Measurements from ENCODE around the gene OSBPL10. TPM values are rescaled to one million over a fixed set of nuclear protein-coding genes. Genes with fewer than 3 reads are reported as not detected.

The OSBPL10 gene
- total RNA-seq, 1 donor, result 15.0 TPM

DNA sequence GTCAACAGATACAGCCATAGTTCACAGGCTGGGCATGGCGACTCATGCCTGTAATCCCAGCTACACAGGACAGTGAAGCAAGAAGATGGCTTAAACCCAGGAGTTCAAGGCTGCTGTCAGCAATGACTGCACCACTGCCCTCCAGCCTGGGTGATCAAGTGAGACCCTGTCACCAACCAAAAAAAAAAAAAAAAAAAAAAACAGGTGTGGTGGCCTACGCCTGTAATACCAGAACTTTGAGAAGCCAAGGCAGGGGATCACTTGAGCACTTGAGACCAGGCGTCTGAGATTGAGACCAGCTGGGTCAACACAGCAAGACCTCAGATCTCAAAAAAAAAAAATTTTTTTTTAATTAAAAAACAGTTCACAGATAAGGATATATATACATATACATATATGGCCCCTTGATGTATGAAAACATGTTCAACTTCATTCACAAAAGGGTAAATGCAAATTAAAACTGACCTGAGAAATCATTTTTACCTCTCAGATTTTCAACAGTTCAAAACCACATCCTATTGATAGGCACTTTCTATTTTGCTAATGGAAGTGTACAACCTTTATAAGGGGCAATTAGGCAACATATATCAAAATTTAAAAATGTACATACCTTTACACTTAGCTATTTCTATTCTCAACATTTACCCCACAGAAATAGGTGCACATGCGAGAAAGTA lies 51.1 kb downstream of the OSBPL10 start:
- TF ChIP-seq, protein P1, sequence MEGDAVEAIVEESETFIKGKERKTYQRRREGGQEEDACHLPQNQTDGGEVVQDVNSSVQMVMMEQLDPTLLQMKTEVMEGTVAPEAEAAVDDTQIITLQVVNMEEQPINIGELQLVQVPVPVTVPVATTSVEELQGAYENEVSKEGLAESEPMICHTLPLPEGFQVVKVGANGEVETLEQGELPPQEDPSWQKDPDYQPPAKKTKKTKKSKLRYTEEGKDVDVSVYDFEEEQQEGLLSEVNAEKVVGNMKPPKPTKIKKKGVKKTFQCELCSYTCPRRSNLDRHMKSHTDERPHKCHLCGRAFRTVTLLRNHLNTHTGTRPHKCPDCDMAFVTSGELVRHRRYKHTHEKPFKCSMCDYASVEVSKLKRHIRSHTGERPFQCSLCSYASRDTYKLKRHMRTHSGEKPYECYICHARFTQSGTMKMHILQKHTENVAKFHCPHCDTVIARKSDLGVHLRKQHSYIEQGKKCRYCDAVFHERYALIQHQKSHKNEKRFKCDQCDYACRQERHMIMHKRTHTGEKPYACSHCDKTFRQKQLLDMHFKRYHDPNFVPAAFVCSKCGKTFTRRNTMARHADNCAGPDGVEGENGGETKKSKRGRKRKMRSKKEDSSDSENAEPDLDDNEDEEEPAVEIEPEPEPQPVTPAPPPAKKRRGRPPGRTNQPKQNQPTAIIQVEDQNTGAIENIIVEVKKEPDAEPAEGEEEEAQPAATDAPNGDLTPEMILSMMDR (IDR thresholded peaks at IDR 0.05; ENCODE audit: insufficient read depth, low read length), result no peak
- no peak for DNase-seq (ENCODE audit: low read depth)
- no peak overlapping the region for H3K4me3 ChIP-seq (ENCODE audit: low read depth, low read length)

DNA sequence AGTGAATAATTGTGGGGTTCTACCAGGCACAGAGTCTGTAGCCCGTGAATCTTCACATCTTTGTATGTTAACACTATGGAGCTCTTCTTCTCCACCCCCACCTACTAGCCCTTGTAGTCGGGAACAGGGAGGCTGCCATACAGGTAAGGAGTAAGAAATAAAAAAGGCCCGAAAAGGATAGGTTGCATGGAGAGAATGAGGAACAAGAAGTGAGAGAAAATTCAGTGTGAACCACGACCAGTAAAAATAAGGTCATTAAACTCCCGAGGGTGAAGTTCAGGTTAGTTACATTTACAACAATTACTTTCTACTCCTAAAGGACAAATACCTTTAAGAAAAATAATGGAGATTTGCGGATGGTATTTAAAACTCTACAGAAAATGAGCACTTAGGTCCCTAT lies 53.3 kb downstream of the OSBPL10 start:
- DNase-seq (ENCODE audit: low read depth), result no peak
- TF ChIP-seq, protein P1 (IDR thresholded peaks at IDR 0.05; ENCODE audit: insufficient read depth, low read length), result no peak
- H3K4me3 ChIP-seq (ENCODE audit: low read depth, low read length), result no peak overlapping the region

DNA sequence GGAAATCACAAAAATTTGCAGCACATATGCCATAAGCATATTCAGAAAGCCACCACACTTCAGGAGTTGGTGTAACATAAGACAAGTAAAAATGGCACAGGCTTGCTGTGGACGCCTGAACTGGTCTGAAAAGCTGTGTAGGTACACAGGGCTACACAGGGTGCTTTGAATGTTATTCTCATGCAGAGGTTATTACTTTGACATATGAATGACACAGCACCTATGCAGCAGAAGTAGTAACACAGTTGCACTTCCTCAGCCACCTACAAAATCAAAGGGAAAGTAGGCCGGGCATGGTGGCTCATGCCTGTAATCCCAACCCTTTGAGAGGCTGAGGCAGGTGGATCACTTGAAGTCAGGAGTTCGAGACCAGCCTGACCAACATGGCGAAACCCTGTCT lies 54.5 kb downstream of the OSBPL10 start:
- TF ChIP-seq, protein P1 (IDR thresholded peaks at IDR 0.05; ENCODE audit: insufficient read depth, low read length), result no peak
- no peak for DNase-seq (ENCODE audit: low read depth)
- no peak overlapping the region for H3K4me3 ChIP-seq (ENCODE audit: low read depth, low read length)

DNA sequence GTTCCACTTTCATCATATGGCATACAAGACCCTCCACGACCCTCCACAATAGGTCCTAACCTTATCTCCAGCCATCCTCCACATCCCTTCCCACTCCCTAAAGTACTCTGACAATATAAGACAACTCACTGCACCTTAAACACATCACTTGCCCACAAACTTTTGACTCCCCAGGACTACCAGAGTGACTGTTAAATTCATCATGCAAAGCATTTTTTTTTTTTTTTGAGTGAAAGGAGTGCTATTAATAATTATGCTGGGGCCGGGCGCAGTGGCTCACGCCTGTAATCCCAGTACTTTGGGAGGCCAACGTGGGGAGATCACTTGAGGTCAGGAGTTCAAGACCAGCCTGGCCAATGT lies 55.8 kb downstream of the OSBPL10 start:
- no peak for DNase-seq (ENCODE audit: low read depth)
- TF ChIP-seq, protein P1 (IDR thresholded peaks at IDR 0.05; ENCODE audit: insufficient read depth, low read length), result no peak
- H3K4me3 ChIP-seq (ENCODE audit: low read depth, low read length), result no peak overlapping the region

DNA sequence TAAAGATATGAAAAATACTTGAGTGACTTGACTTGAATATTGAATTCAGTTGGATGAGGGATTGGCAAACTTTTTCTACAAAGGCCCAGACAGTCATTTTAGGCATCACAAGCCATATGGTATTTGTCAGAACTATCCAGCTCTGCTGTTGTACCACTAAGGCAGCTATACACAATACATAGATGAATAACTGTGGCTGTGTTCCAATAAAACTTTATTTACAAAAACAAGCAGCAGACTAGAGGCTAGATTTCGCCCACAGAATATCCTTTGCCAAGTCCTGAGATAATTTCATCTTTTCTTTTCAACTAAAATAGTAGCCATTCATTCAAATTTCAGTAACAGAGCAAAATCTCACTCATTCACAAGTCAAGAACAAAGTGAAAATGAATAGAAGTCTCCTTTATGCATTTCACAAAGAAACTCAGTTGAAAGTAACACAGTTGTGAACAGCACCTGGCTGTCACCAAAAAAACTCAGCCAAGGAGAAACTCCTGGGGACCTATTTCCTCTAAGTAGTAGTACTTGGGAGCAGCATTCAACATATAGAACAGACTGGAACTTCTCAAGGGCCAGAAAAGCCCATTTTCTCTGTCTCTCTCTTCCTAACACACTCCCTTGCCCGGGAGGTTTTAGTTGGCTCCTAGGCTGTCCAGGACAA lies 56.3 kb downstream of the OSBPL10 start:
- TF ChIP-seq, protein P1 (IDR thresholded peaks at IDR 0.05; ENCODE audit: insufficient read depth, low read length), result no peak
- DNase-seq (ENCODE audit: low read depth), result no peak
- H3K4me3 ChIP-seq (ENCODE audit: low read depth, low read length), result no peak overlapping the region

DNA sequence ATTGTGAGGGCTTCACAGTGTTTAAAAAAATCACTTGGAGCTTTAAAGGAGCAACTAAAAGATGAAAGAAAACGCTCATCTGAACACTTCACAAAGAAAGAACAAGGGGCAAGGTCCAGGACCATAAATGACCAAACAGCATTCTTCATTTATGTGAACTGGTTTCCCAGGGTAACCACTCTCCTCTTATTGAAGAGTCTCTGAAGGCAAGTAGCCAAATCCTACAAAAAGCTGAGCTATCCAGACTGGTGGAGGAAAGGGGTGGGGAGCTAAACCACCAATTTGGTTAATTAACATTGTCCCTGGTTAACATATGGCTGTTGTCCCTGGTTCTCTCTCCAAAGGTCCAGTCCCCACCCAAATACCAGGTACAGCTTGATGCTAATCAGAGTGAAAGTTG lies 58.1 kb downstream of the OSBPL10 start:
- no peak for DNase-seq (ENCODE audit: low read depth)
- TF ChIP-seq, protein P1 (IDR thresholded peaks at IDR 0.05; ENCODE audit: insufficient read depth, low read length), result no peak
- H3K4me3 ChIP-seq (ENCODE audit: low read depth, low read length), result no peak overlapping the region

Data from fibroblast of the aortic adventitia (primary cell).